Hepatocyte (in vitro differentiated cells): Measurements from ENCODE around the gene MAB21L4. TPM values are rescaled to one million over a fixed set of nuclear protein-coding genes. Genes with fewer than 3 reads are reported as not detected.

ENCODE experiments used
- DNase-seq: peaks from one replicate; pipeline ENCODE4 v3.0.0-alpha.2; 2016; ENCODE audit warnings: low spot score
- H2AFZ ChIP-seq: fragments of 200-600 bp; sonication (generic); 2 replicates; pipeline ENCODE4 v1.6.0; 2016; ENCODE audit warnings: antibody characterized with exemption, mild to moderate bottlenecking
- H3K27ac ChIP-seq: fragments of 200-600 bp; sonication (generic); 2 replicates; pipeline ENCODE4 v1.5.1; 2016; ENCODE audit warnings: mild to moderate bottlenecking
- H3K27me3 ChIP-seq: fragments of 200-600 bp; sonication (generic); 2 replicates; pipeline ENCODE4 v1.6.1; 2016
- H3K36me3 ChIP-seq: fragments of 200-600 bp; sonication (generic); replicated peaks from 2 replicates; pipeline ENCODE4 v1.5.1; 2016; ENCODE audit warnings: low read depth; ENCODE audit not compliant: insufficient read depth
- H3K4me1 ChIP-seq: fragments of 200-600 bp; sonication (generic); 2 replicates; pipeline ENCODE4 v1.5.1; 2016; ENCODE audit warnings: mild to moderate bottlenecking, moderate library complexity; ENCODE audit not compliant: insufficient read depth
- H3K4me2 ChIP-seq: fragments of 200-600 bp; sonication (generic); 2 replicates; pipeline ENCODE4 v1.6.0; 2016
- H3K4me3 ChIP-seq: fragments of 200-600 bp; sonication (generic); 2 replicates; pipeline ENCODE4 v1.5.1; 2016; ENCODE audit warnings: mild to moderate bottlenecking
- H3K79me2 ChIP-seq: fragments of 200-600 bp; sonication (generic); 2 replicates; pipeline ENCODE4 v1.6.0; 2017; ENCODE audit warnings: mild to moderate bottlenecking
- H3K9me2 ChIP-seq: fragments of 200-600 bp; sonication (generic); replicated peaks from 2 replicates; pipeline ENCODE4 v1.6.0; 2017; ENCODE audit warnings: mild to moderate bottlenecking; ENCODE audit not compliant: insufficient read depth
- H3K9me3 ChIP-seq: fragments of 200-600 bp; sonication (generic); 2 replicates; pipeline ENCODE4 v1.5.1; 2016; ENCODE audit warnings: low read depth, mild to moderate bottlenecking
- H4K20me1 ChIP-seq: fragments of 200-600 bp; sonication (generic); 2 replicates; pipeline ENCODE4 v1.6.0; 2016; ENCODE audit warnings: mild to moderate bottlenecking; ENCODE audit not compliant: insufficient read depth, poor library complexity, severe bottlenecking
- CTCF ChIP-seq: fragments of 200-600 bp; sonication (generic); IDR thresholded peaks from 2 replicates; pipeline ENCODE4 v1.5.1; 2016; ENCODE audit warnings: antibody characterized with exemption, mild to moderate bottlenecking; ENCODE audit not compliant: poor library complexity
- EZH2 ChIP-seq: fragments of 200-600 bp; sonication (generic); IDR thresholded peaks from 2 replicates; pipeline ENCODE4 v1.6.1; 2016; ENCODE audit warnings: antibody characterized with exemption, mild to moderate bottlenecking, borderline replicate concordance
- EZH2phosphoT487 ChIP-seq: fragments of 200-600 bp; sonication (generic); IDR thresholded peaks from one replicate; pipeline ENCODE4 v1.6.1; 2018; ENCODE audit warnings: antibody characterized with exemption, mild to moderate bottlenecking, low read depth, moderate library complexity; ENCODE audit not compliant: unreplicated experiment, severe bottlenecking
- WGBS: methylation state at CpG from one replicate; pipeline ENCODE4 v1.1.6; 2016; ENCODE audit warnings: low lambda C conversion rate; ENCODE audit errors: missing lambda C conversion rate; 5-methylcytosine and 5-hydroxymethylcytosine counted together
- polyA plus RNA-seq: library from polyadenylated mRNA; unstranded; fragments of >200 nt; fragmentation: Nextera tagmentation; extraction: Ambion mirVana; gene quantifications from 2 replicates; pipeline ENCODE4 v1.2.1, GENCODE V29; 2016
- total RNA-seq: library from RNA; depleted of rRNA; stranded (reverse); fragments of >200 nt; gene quantifications from 2 replicates; pipeline ENCODE4 v1.2.3, GENCODE V29; 2014

The MAB21L4 gene
- total and polyA plus RNA-seq, 2 experiments from 2014 or later: 11.5 to 34.5 TPM

- 95% methylated on average over 21 of the region's 21 CpGs for WGBS
- H3K27me3 ChIP-seq: no peaks in the 10 kb centered on the region
- no peaks in the 10 kb centered on the region for H3K36me3 ChIP-seq
- no peak overlapping the region for H3K4me2 ChIP-seq
- TF ChIP-seq CTCF: no peak
- peaks cover 20% of the 10 kb centered on the region for H3K4me1 ChIP-seq
- H3K9me2 ChIP-seq: no peaks in the 10 kb centered on the region
- H4K20me1 ChIP-seq: no peaks in the 10 kb centered on the region
- no peaks in the 10 kb centered on the region for H3K79me2 ChIP-seq
- no peaks in the 10 kb centered on the region for H3K9me3 ChIP-seq
- no peak overlapping the region for H3K4me3 ChIP-seq
- no peak for DNase-seq
- no peak overlapping the region for H2AFZ ChIP-seq
- peak overlapping the region; percentile 75 for H3K27ac ChIP-seq
These were observed 22.7 kb downstream of the MAB21L4 start for GRCh38 chr2:240873098-240873788.

GRCh38 chr2:240872317-240873097 lies 23.4 kb downstream of the MAB21L4 start:
- no peaks in the 10 kb centered on the region for H3K9me2 ChIP-seq
- H3K79me2 ChIP-seq: no peaks in the 10 kb centered on the region
- TF ChIP-seq EZH2phosphoT487: no peak
- TF ChIP-seq EZH2: no peak
- no peak for TF ChIP-seq CTCF
- H3K36me3 ChIP-seq: no peaks in the 10 kb centered on the region
- no peaks in the 10 kb centered on the region for H3K9me3 ChIP-seq
- no peak overlapping the region for H3K27ac ChIP-seq
- H3K4me3 ChIP-seq: no peak overlapping the region
- H3K4me2 ChIP-seq: no peak overlapping the region
- no peak overlapping the region for H2AFZ ChIP-seq
- no peak for DNase-seq
- WGBS: 92% methylated on average over 11 of the region's 17 CpGs
- peaks cover 20% of the 10 kb centered on the region for H3K4me1 ChIP-seq
- no peaks in the 10 kb centered on the region for H4K20me1 ChIP-seq
- no peaks in the 10 kb centered on the region for H3K27me3 ChIP-seq

- Histone ChIP-seq H3K9me3 (no peaks in the 10 kb centered on the region), H3K36me3 (no peaks in the 10 kb centered on the region), H3K4me3 (no peak overlapping the region), H2AFZ (no peak overlapping the region), H4K20me1 (no peaks in the 10 kb centered on the region), H3K9me2 (no peaks in the 10 kb centered on the region), H3K27ac (no peak overlapping the region), H3K27me3 (no peaks in the 10 kb centered on the region), H3K4me2 (no peak overlapping the region), H3K4me1 (peaks cover 20% of the 10 kb centered on the region), H3K79me2 (no peaks in the 10 kb centered on the region)
- no peak for TF ChIP-seq EZH2phosphoT487
- TF ChIP-seq CTCF: no peak
- no peak for TF ChIP-seq EZH2
- DNase-seq: no peak
- WGBS: 91% methylated on average over 15 of the region's 16 CpGs
These were observed 24.6 kb downstream of the MAB21L4 start for GRCh38 chr2:240871071-240871958.
